Activated CD4-positive, alpha-beta T cell treated with anti-CD3 and anti-CD28 coated beads, Interleukin-2, amount 50 U/mL, for 4 hours (primary cell): ENCODE data around the gene SLC7A7.
"Not testable (repeated sequence)": the region's sequence is repeated elsewhere in the genome, so short reads cannot be mapped to it uniquely, and the experiment has no call there.

Experiments
- DNase-seq, 2 experiments: peaks; one replicate each; pipeline ENCODE4 v3.0.0-alpha.2; 2020

SLC7A7 gene

GRCh38 chr14:22820731-22821130 is 5.5 kb upstream of the SLC7A7 start:
- no peak for DNase-seq

GRCh38 chr14:22819151-22819988 is 4.1 kb upstream of the SLC7A7 start:
- no peak for DNase-seq

- DNase-seq: no peak
Observed at GRCh38 chr14:22814373-22814772, 862 bp downstream of the SLC7A7 start.

- DNase-seq: no peak
Observed at GRCh38 chr14:22813145-22813544, 2.1 kb downstream of the SLC7A7 start.

- no peak for DNase-seq
Observed at GRCh38 chr14:22812744-22813143, 2.5 kb downstream of the SLC7A7 start.

GRCh38 chr14:22811722-22812121 is 3.5 kb downstream of the SLC7A7 start:
- DNase-seq: no peak

GRCh38 chr14:22808388-22809209 is 6.6 kb downstream of the SLC7A7 start:
- no peak for DNase-seq

- DNase-seq: no peak
Observed at GRCh38 chr14:22807432-22808087, 7.7 kb downstream of the SLC7A7 start.

- DNase-seq: not testable (repeated sequence)
Observed at GRCh38 chr14:22805235-22805634, 10.0 kb downstream of the SLC7A7 start.

GRCh38 chr14:22803687-22803974 is 11.6 kb downstream of the SLC7A7 start:
- no peak for DNase-seq

GRCh38 chr14:22802860-22803686 is 12.2 kb downstream of the SLC7A7 start:
- no peak for DNase-seq

GRCh38 chr14:22801716-22802115 is 13.5 kb downstream of the SLC7A7 start:
- no peak for DNase-seq

- no peak for DNase-seq
Observed at GRCh38 chr14:22800346-22800745, 14.9 kb downstream of the SLC7A7 start.

GRCh38 chr14:22798528-22798927 is 16.7 kb downstream of the SLC7A7 start:
- no peak for DNase-seq

- no peak for DNase-seq
Observed at GRCh38 chr14:22797017-22797917, 18.0 kb downstream of the SLC7A7 start.

GRCh38 chr14:22796087-22796707 is 19.0 kb downstream of the SLC7A7 start:
- no peak for DNase-seq

GRCh38 chr14:22794551-22794951 is 20.7 kb downstream of the SLC7A7 start:
- no peak for DNase-seq

GRCh38 chr14:22793976-22794375 is 21.3 kb downstream of the SLC7A7 start:
- DNase-seq: no peak

- DNase-seq: not testable (repeated sequence)
Observed at GRCh38 chr14:22793550-22793949, 21.7 kb downstream of the SLC7A7 start.

GRCh38 chr14:22792158-22792557 is 23.1 kb downstream of the SLC7A7 start:
- no peak for DNase-seq

- DNase-seq: no peak
Observed at GRCh38 chr14:22791301-22791700, 23.9 kb downstream of the SLC7A7 start.
